Panc1 (cell line): ENCODE measurements around the gene APP. TPM values are rescaled to one million over a fixed set of nuclear protein-coding genes. Genes with fewer than 3 reads are reported as not detected.

Source experiments
- ATAC-seq: fragments of 200-7000 bp; cut with Tn5 transposase; 2 replicates; pipeline ENCODE4 v1.9.1; 2020; ENCODE audit warnings: mild to moderate bottlenecking, moderate library complexity
- BruUV-seq: library from RNA; stranded (reverse); fragments of 400-500 nt; replicated peaks from 2 replicates; lab custom pipeline; 2021; lab: Mats Ljungman, UMichigan
- CTCF ChIA-PET: fragments of 300-600 bp; sonication (Branson Sonifier 250); formaldehyde crosslinking; loops from one replicate; lab custom pipeline; 2022; ENCODE audit warnings: antibody characterized with exemption; lab: Charles Lee
- POLR2A ChIA-PET: fragments of 300-600 bp; sonication (Branson Sonifier 250); formaldehyde crosslinking; loops from one replicate; lab custom pipeline; 2022; ENCODE audit warnings: antibody characterized with exemption; lab: Charles Lee
- DNase-seq: peaks from one replicate; pipeline ENCODE4 v3.0.0-alpha.2; 2010; ENCODE audit warnings: low read depth, low spot score
- H3K27ac ChIP-seq: 2 replicates; pipeline ENCODE4 v1.5.1; 2011; ENCODE audit warnings: mild to moderate bottlenecking, low read length, inconsistent platforms
- H3K27me3 ChIP-seq: fragments of 200-500 bp; sonication (Bioruptor generic); 2 replicates; pipeline ENCODE4 v1.6.0; 2014; ENCODE audit warnings: low read length, inconsistent platforms; ENCODE audit not compliant: control insufficient read depth, insufficient read depth
- H3K36me3 ChIP-seq: fragments of 200-500 bp; sonication (Bioruptor generic); 2 replicates; pipeline ENCODE4 v1.5.1; 2014; ENCODE audit warnings: inconsistent platforms, mild to moderate bottlenecking, low read length, moderate library complexity; ENCODE audit not compliant: control insufficient read depth, insufficient read depth
- H3K4me1 ChIP-seq: 2 replicates; pipeline ENCODE4 v1.5.1; 2011; ENCODE audit warnings: inconsistent platforms, mild to moderate bottlenecking, low read length, moderate library complexity; ENCODE audit not compliant: control insufficient read depth, insufficient read depth
- H3K4me3 ChIP-seq, 2 experiments: 2 replicates each; pipeline ENCODE4 v1.5.1; 2011 to 2012; ENCODE audit warnings: low read depth in 2 of 2, low read length in 2 of 2, mild to moderate bottlenecking in 2 of 2, inconsistent platforms in 1 of 2, moderate library complexity in 1 of 2
- H3K9me3 ChIP-seq: fragments of 200-500 bp; sonication (Bioruptor generic); 2 replicates; pipeline ENCODE4 v1.5.1; 2014; ENCODE audit warnings: low read depth, mild to moderate bottlenecking, inconsistent platforms, low read length, moderate library complexity; ENCODE audit not compliant: control insufficient read depth, insufficient read depth
- CTCF ChIP-seq: fragments of 450-650 bp; IDR thresholded peaks from 2 replicates; pipeline ENCODE4 v1.5.1; 2017; ENCODE audit warnings: mild to moderate bottlenecking
- POLR2AphosphoS5 ChIP-seq: IDR thresholded peaks from 2 replicates; pipeline ENCODE4 v1.6.1; 2012; ENCODE audit warnings: mild to moderate bottlenecking, low read depth, low read length, moderate library complexity
- REST ChIP-seq, 2 experiments: IDR thresholded peaks; 2 replicates each; pipeline ENCODE4 v1.6.1; 2011 to 2012; ENCODE audit warnings: low read depth in 2 of 2, control low read depth in 1 of 2, low read length in 1 of 2, mild to moderate bottlenecking in 1 of 2, moderate library complexity in 1 of 2; ENCODE audit not compliant: insufficient read depth in 1 of 2
- SIN3A ChIP-seq: IDR thresholded peaks from 2 replicates; pipeline ENCODE4 v1.6.1; 2012; ENCODE audit warnings: low read depth, mild to moderate bottlenecking, low read length, moderate library complexity, borderline replicate concordance; ENCODE audit not compliant: insufficient read depth
- TCF7L2 ChIP-seq: IDR thresholded peaks from 2 replicates; pipeline ENCODE4 v1.6.1; 2011; ENCODE audit warnings: mild to moderate bottlenecking, low read depth, low read length, inconsistent platforms
- in situ Hi-C: cut with HindIII; loops from 2 replicates; pipeline ENCODE4 v1.10.0; 2016; ENCODE audit warnings: low sequenced_read_pairs, low pct_unique_long_range_greater_than_20kb
- intact Hi-C: fragments of 100-400 bp; cut with micrococcal nuclease; formaldehyde crosslinking; loops from one replicate; pipeline ENCODE4 v1.10.0; 2022; ENCODE audit not compliant: unreplicated experiment
- total RNA-seq: library from RNA; stranded (reverse); gene quantifications from one replicate; pipeline ENCODE4 v1.2.1, GENCODE V29; 2021; ENCODE audit not compliant: unreplicated experiment

APP gene
- total RNA-seq, 1 experiment from 2014 or later = 542 TPM

GRCh38 chr21:25908495-25908894 lies 262.1 kb downstream of the APP start:
- no peak overlapping the region for H3K27ac ChIP-seq
- no peak for DNase-seq
- H3K36me3 ChIP-seq = no peaks in the 10 kb centered on the region; the same call in 1 of the 2 replicates
- no TSS peak for BruUV-seq
- no peaks in the 10 kb centered on the region for H3K27me3 ChIP-seq
- in situ Hi-C loops = no loop called here
- H3K4me1 ChIP-seq = peaks cover 9% of the 10 kb centered on the region
- TF ChIP-seq CTCF (no peak), SIN3A (no peak), REST (IDR thresholded peaks at IDR 0.05; ENCODE audit: insufficient read depth in 1 of 2, low read depth in 2 of 2, low read length in 1 of 2) (no peak), POLR2AphosphoS5 (no peak), TCF7L2 (no peak)
- POLR2A ChIA-PET = no interaction called here
- intact Hi-C loops = no loop called here
- H3K9me3 ChIP-seq = no peaks in the 10 kb centered on the region
- no peak for ATAC-seq
- CTCF ChIA-PET = no interaction called here
- no peak overlapping the region for H3K4me3 ChIP-seq

GRCh38 chr21:25907573-25908275 lies 262.8 kb downstream of the APP start:
- ChIA-PET POLR2A (interaction anchor here (0.6 kb wide), 1 partner anchor 73 kb away, joined by 5 read pairs; no protein-coding TSS in a partner anchor), CTCF (no interaction called here)
- Histone ChIP-seq H3K27me3 (no peaks in the 10 kb centered on the region), H3K9me3 (no peaks in the 10 kb centered on the region), H3K27ac (no peak overlapping the region), H3K4me1 (peaks cover 6% of the 10 kb centered on the region), H3K4me3 (no peak overlapping the region), H3K36me3 (no peaks in the 10 kb centered on the region; the same call in 1 of the 2 replicates)
- DNase-seq (no peak), ATAC-seq (no peak)
- intact Hi-C loops = no loop called here
- no TSS peak for BruUV-seq
- no peak for TF ChIP-seq POLR2AphosphoS5
- no peak for TF ChIP-seq TCF7L2
- no peak for TF ChIP-seq SIN3A
- TF ChIP-seq CTCF = no peak
- no peak for TF ChIP-seq REST (IDR thresholded peaks at IDR 0.05; ENCODE audit: insufficient read depth in 1 of 2, low read depth in 2 of 2, low read length in 1 of 2)
- in situ Hi-C loops = no loop called here
